Neural progenitor cell (in vitro differentiated cells): ENCODE data around the gene SALL3. TPM values are rescaled to one million over a fixed set of nuclear protein-coding genes. Genes with fewer than 3 reads are reported as not detected.

Experiments
- DNase-seq: peaks from one replicate; pipeline ENCODE4 v3.0.0-alpha.2; 2016; ENCODE audit warnings: low spot score
- H2AFZ ChIP-seq: fragments of 200-600 bp; sonication (generic); replicated peaks from 2 replicates; pipeline ENCODE4 v1.6.1; 2016; ENCODE audit warnings: antibody characterized with exemption
- H3F3A ChIP-seq: fragments of 200-600 bp; sonication (generic); 2 replicates; pipeline ENCODE4 v1.6.1; 2016; ENCODE audit warnings: antibody characterized with exemption, low read depth
- H3K27ac ChIP-seq: fragments of 200-600 bp; sonication (generic); 2 replicates; pipeline ENCODE4 v1.5.1; 2016; ENCODE audit warnings: mild to moderate bottlenecking
- H3K27me3 ChIP-seq: fragments of 200-600 bp; sonication (generic); 2 replicates; pipeline ENCODE4 v1.6.1; 2016; ENCODE audit warnings: mild to moderate bottlenecking, moderate library complexity
- H3K36me3 ChIP-seq: fragments of 200-600 bp; sonication (generic); 2 replicates; pipeline ENCODE4 v1.5.1; 2016
- H3K4me1 ChIP-seq: fragments of 200-600 bp; sonication (generic); 2 replicates; pipeline ENCODE4 v1.6.1; 2016; ENCODE audit warnings: mixed run types
- H3K4me2 ChIP-seq: fragments of 200-600 bp; sonication (generic); 2 replicates; pipeline ENCODE4 v1.6.1; 2016
- H3K4me3 ChIP-seq: fragments of 200-600 bp; sonication (generic); 2 replicates; pipeline ENCODE4 v1.5.1; 2016
- H3K79me2 ChIP-seq: fragments of 200-600 bp; sonication (generic); 2 replicates; pipeline ENCODE4 v1.6.1; 2016; ENCODE audit warnings: low read depth
- H3K9ac ChIP-seq: fragments of 200-600 bp; sonication (generic); 2 replicates; pipeline ENCODE4 v1.6.1; 2016
- H3K9me3 ChIP-seq: fragments of 200-600 bp; sonication (generic); 2 replicates; pipeline ENCODE4 v1.5.1; 2016; ENCODE audit warnings: low read depth
- H4K20me1 ChIP-seq: fragments of 200-600 bp; sonication (generic); 2 replicates; pipeline ENCODE4 v1.6.1; 2016; ENCODE audit warnings: low read depth
- H3K27ac Mint-ChIP-seq: 3 replicates; pipeline ENCODE4 v1.8.0; 2021; ENCODE audit warnings: mixed read lengths
- H3K27me3 Mint-ChIP-seq: 2 replicates; pipeline ENCODE4 v1.8.0; 2022; ENCODE audit warnings: low read depth, mild to moderate bottlenecking, inconsistent platforms, moderate library complexity, mixed read lengths; ENCODE audit not compliant: insufficient read depth
- H3K36me3 Mint-ChIP-seq: 3 replicates; pipeline ENCODE4 v1.8.0; 2021; ENCODE audit warnings: mixed read lengths
- H3K4me1 Mint-ChIP-seq: 3 replicates; pipeline ENCODE4 v1.8.0; 2021; ENCODE audit warnings: mixed read lengths
- H3K4me3 Mint-ChIP-seq: 3 replicates; pipeline ENCODE4 v1.8.0; 2021; ENCODE audit warnings: mild to moderate bottlenecking, moderate library complexity, mixed read lengths
- H3K9me3 Mint-ChIP-seq: 3 replicates; pipeline ENCODE4 v1.8.0; 2020; ENCODE audit warnings: mixed read lengths
- CTCF ChIP-seq: fragments of 200-600 bp; sonication (generic); IDR thresholded peaks from 2 replicates; pipeline ENCODE4 v1.5.1; 2017; ENCODE audit warnings: antibody characterized with exemption, mild to moderate bottlenecking
- EZH2 ChIP-seq: fragments of 200-600 bp; sonication (generic); IDR thresholded peaks from 2 replicates; pipeline ENCODE4 v1.6.1; 2017; ENCODE audit warnings: antibody characterized with exemption, mild to moderate bottlenecking, moderate library complexity
- EZH2phosphoT487 ChIP-seq: fragments of 200-600 bp; sonication (generic); IDR thresholded peaks from 2 replicates; pipeline ENCODE4 v1.6.1; 2017; ENCODE audit warnings: antibody characterized with exemption
- total RNA-seq: library from RNA; depleted of rRNA; stranded (reverse); fragments of >200 nt; gene quantifications from 2 replicates; pipeline ENCODE4 v1.2.3, GENCODE V29; 2015; ENCODE audit warnings: low replicate concordance

The SALL3 gene
- total RNA-seq, 1 donor from 2014 or later = 27.7 TPM

DNA sequence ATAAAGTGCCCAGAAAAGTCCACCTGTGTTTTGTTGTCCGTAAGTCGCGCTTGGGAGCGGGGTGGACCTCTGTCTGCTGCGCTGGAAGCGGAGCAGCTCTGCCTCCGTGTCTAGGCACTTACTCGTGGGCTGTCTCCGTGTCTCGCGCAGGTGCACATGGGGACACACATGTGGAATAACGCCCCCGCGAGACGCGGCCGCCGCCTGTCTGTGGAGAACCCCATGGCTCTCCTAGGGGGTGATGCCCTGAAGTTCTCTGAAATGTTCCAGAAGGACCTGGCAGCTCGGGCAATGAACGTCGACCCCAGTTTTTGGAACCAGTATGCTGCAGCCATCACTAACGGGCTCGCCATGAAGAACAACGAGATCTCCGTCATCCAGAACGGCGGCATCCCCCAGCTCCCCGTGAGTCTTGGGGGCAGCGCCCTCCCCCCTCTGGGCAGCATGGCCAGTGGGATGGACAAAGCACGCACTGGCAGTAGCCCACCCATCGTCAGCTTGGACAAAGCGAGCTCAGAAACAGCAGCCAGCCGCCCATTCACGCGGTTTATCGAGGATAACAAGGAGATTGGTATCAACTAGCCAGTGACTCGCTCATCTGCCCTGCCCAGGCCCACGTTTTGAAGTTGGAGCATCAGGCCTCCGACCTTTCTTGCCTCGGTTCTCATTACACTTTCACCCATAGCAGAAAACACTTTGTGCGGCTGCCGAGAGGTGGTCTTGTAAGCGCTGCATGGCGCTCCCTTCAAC is 17.3 kb downstream of the SALL3 start:
- H3K27me3 ChIP-seq = no peaks in the 10 kb centered on the region
- H4K20me1 ChIP-seq = peaks cover 39% of the 10 kb centered on the region
- H2AFZ ChIP-seq = no peak overlapping the region
- Mint-ChIP-seq H3K36me3 (peaks cover 12% of the 10 kb centered on the region), H3K4me1 (no peaks in the 10 kb centered on the region), H3K27ac (no peak overlapping the region), H3K4me3 (no peak overlapping the region), H3K27me3 (peaks cover 5% of the 10 kb centered on the region), H3K9me3 (no peaks in the 10 kb centered on the region)
- H3K4me3 ChIP-seq = no peak overlapping the region
- no peak overlapping the region for H3K27ac ChIP-seq
- H3K9ac ChIP-seq = no peak overlapping the region
- no peak for DNase-seq
- H3K4me2 ChIP-seq = no peak overlapping the region
- TF ChIP-seq CTCF (no peak), EZH2 (no peak), EZH2phosphoT487 (no peak)
- no peaks in the 10 kb centered on the region for H3K4me1 ChIP-seq
- no peaks in the 10 kb centered on the region for H3K9me3 ChIP-seq
- H3K79me2 ChIP-seq = peaks cover 39% of the 10 kb centered on the region
- H3F3A ChIP-seq = no peaks in the 10 kb centered on the region
- H3K36me3 ChIP-seq = peaks cover 3% of the 10 kb centered on the region

GRCh38 chr18:78998371-78999071 is 18.9 kb downstream of the SALL3 start:
- no peak for TF ChIP-seq CTCF
- no peak for TF ChIP-seq EZH2phosphoT487
- TF ChIP-seq EZH2 = no peak
- H4K20me1 ChIP-seq = peaks cover 36% of the 10 kb centered on the region
- H3F3A ChIP-seq = no peaks in the 10 kb centered on the region
- Mint-ChIP-seq H3K4me1 (no peaks in the 10 kb centered on the region), H3K27me3 (peaks cover 5% of the 10 kb centered on the region), H3K36me3 (peaks cover 12% of the 10 kb centered on the region), H3K4me3 (no peak overlapping the region), H3K9me3 (no peaks in the 10 kb centered on the region), H3K27ac (no peak overlapping the region)
- no peaks in the 10 kb centered on the region for H3K4me1 ChIP-seq
- no peak overlapping the region for H3K4me2 ChIP-seq
- DNase-seq = no peak
- no peak overlapping the region for H3K27ac ChIP-seq
- no peak overlapping the region for H2AFZ ChIP-seq
- no peak overlapping the region for H3K9ac ChIP-seq
- H3K4me3 ChIP-seq = no peak overlapping the region
- peaks cover 8% of the 10 kb centered on the region for H3K36me3 ChIP-seq
- peaks cover 32% of the 10 kb centered on the region for H3K79me2 ChIP-seq
- H3K9me3 ChIP-seq = no peaks in the 10 kb centered on the region
- no peaks in the 10 kb centered on the region for H3K27me3 ChIP-seq

DNA sequence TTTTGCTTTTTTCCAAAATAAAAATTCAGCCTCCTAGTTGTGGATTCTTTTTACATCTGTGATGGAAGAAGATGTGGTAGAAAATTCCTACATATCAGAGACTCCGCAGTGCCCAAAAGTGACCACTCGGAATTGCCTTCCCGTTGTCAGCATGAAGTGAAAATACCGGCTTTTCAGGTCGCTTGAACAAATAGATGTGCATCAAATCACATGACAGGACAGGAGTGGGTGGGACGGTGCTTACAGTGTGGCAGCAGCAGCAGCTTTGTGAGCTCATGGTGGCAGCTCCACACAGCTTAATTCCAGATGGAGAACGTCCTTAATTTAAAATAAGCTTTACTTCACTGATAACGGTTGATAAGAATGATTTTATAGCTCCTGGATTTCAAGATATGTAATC is 20.3 kb downstream of the SALL3 start:
- H3K79me2 ChIP-seq = peaks cover 22% of the 10 kb centered on the region
- H3K36me3 Mint-ChIP-seq = peaks cover 9% of the 10 kb centered on the region
- H3K27me3 Mint-ChIP-seq = peaks cover 5% of the 10 kb centered on the region
- H2AFZ ChIP-seq = no peak overlapping the region
- TF ChIP-seq EZH2 (no peak), CTCF (no peak)
- no peaks in the 10 kb centered on the region for H3K9me3 ChIP-seq
- H3K4me3 Mint-ChIP-seq = no peak overlapping the region
- peaks cover 28% of the 10 kb centered on the region for H4K20me1 ChIP-seq
- H3K9ac ChIP-seq = no peak overlapping the region
- no peaks in the 10 kb centered on the region for H3K4me1 Mint-ChIP-seq
- no peak for DNase-seq
- no peak overlapping the region for H3K4me3 ChIP-seq
- no peak overlapping the region for H3K27ac Mint-ChIP-seq
- H3F3A ChIP-seq = no peaks in the 10 kb centered on the region
- no peaks in the 10 kb centered on the region for H3K27me3 ChIP-seq
- H3K4me1 ChIP-seq = no peaks in the 10 kb centered on the region
- H3K36me3 ChIP-seq = peaks cover 8% of the 10 kb centered on the region
- no peaks in the 10 kb centered on the region for H3K9me3 Mint-ChIP-seq
- no peak overlapping the region for H3K4me2 ChIP-seq
- no peak overlapping the region for H3K27ac ChIP-seq
